Natural killer cell (primary cell): Measurements from ENCODE around the gene IFT122. TPM values are rescaled to one million over a fixed set of nuclear protein-coding genes. Genes with fewer than 3 reads are reported as not detected.
"Not testable (repeated sequence)": the region's sequence is repeated elsewhere in the genome, so short reads cannot be mapped to it uniquely, and the experiment has no call there.

Experiments
- ATAC-seq, 3 donors: fragments of 150-1000 bp in 2 of 3; fragments of 200-7000 bp in 1 of 3; cut with Tn5 transposase; 1 replicate in 1 of 3; 2 replicates in 2 of 3; pipeline ENCODE4 v1.10.0; 2021; ENCODE audit warnings: mild to moderate bottlenecking in 2 of 3, moderate library complexity in 2 of 3
- DNase-seq, 2 donors: peaks; one replicate each; pipeline versions ENCODE4 v3.0.0 to v3.0.0-alpha.2; 2013 to 2021; ENCODE audit warnings: mixed read lengths in 1 of 2
- H3K27ac ChIP-seq: one replicate; pipeline ENCODE4 v1.5.1; 2013; ENCODE audit warnings: mild to moderate bottlenecking, low read length
- H3K27me3 ChIP-seq: one replicate; pipeline ENCODE4 v1.6.1; 2013; ENCODE audit warnings: low read length; ENCODE audit not compliant: control insufficient read depth, insufficient read depth
- H3K36me3 ChIP-seq: one replicate; pipeline ENCODE4 v1.6.1; 2013; ENCODE audit warnings: low read length; ENCODE audit not compliant: control insufficient read depth, insufficient read depth
- H3K4me1 ChIP-seq: one replicate; pipeline ENCODE4 v1.6.1; 2013; ENCODE audit warnings: low read length; ENCODE audit not compliant: control insufficient read depth, insufficient read depth
- H3K4me3 ChIP-seq: one replicate; pipeline ENCODE4 v1.5.1; 2013; ENCODE audit warnings: low read length
- H3K9me3 ChIP-seq: one replicate; pipeline ENCODE4 v1.6.1; 2013; ENCODE audit warnings: low read length; ENCODE audit not compliant: control insufficient read depth, insufficient read depth
- H3K27ac Mint-ChIP-seq, 2 donors: one replicate each; pipeline ENCODE4 v1.8.0; 2022; ENCODE audit warnings: mild to moderate bottlenecking in 2 of 2, mixed read lengths in 2 of 2, moderate library complexity in 1 of 2
- H3K27me3 Mint-ChIP-seq, 2 donors: one replicate each; pipeline ENCODE4 v1.8.0; 2022; ENCODE audit warnings: low read depth in 2 of 2, mixed read lengths in 2 of 2
- H3K36me3 Mint-ChIP-seq: one replicate; pipeline ENCODE4 v1.8.0; 2022; ENCODE audit warnings: mixed read lengths
- H3K4me1 Mint-ChIP-seq, 2 donors: one replicate each; pipeline ENCODE4 v1.8.0; 2022; ENCODE audit warnings: mixed read lengths in 2 of 2
- H3K4me3 Mint-ChIP-seq: one replicate; pipeline ENCODE4 v1.8.0; 2022; ENCODE audit warnings: mild to moderate bottlenecking, moderate library complexity, mixed read lengths
- H3K9me3 Mint-ChIP-seq, 2 donors: one replicate each; pipeline ENCODE4 v1.8.0; 2022; ENCODE audit warnings: mixed read lengths in 2 of 2
- WGBS: methylation state at CpG from one replicate; pipeline ENCODE4 v1.1.7; 2013; ENCODE audit warnings: missing lambda C conversion rate; ENCODE audit not compliant: insufficient coverage; 5-methylcytosine and 5-hydroxymethylcytosine counted together
- intact Hi-C: fragments of 100-400 bp; cut with micrococcal nuclease; formaldehyde crosslinking; loops from one replicate; pipeline ENCODE4 v1.14.2; 2022
- total RNA-seq, 4 donors: library from RNA; stranded (reverse); fragments of 120-200 nt in 1 of 4; gene quantifications; one replicate each; pipeline versions ENCODE4 v1.2.3 to v1.2.4, GENCODE V29; 2013 to 2022
- TF ChIP-seq, protein P1 (sequence below): fragments of 200-600 bp; IDR thresholded peaks from one replicate; pipeline ENCODE4 v1.8.0; 2022; ENCODE audit warnings: antibody characterized with exemption

The IFT122 gene
- total RNA-seq, 3 donors from 2014 or later (not counting 1 experiment from before 2014, with no cell fraction given): 20.7 to 26.6 (median 23.9) TPM

DNA sequence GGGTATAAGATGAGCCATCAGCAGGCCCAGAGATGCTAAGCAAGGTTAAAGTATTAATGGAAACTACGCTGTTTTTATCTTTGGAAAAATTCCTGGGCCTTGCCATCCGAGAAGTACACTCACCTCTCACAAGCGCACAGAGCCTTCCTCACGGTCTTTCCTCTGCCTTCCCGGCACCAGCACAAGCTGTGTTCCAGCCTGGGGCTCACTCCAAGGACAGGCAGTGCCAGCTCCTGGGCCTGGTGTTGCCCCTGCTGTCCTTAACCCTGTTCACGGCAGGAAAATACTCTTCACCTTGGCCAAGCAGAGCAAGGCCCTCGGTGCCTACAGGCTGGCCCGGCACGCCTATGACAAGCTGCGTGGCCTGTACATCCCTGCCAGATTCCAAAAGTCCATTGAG is 74.1 kb downstream of the IFT122 start:
- no peaks in the 10 kb centered on the region for H3K27me3 ChIP-seq
- peaks cover 4% of the 10 kb centered on the region for H3K4me1 ChIP-seq
- WGBS: 93% methylated on average over 10 of the region's 10 CpGs
- H3K9me3 Mint-ChIP-seq: no peaks in the 10 kb centered on the region
- H3K36me3 Mint-ChIP-seq: no peaks in the 10 kb centered on the region
- no peak overlapping the region for H3K27ac Mint-ChIP-seq
- no peak overlapping the region for H3K4me3 ChIP-seq
- no peak for ATAC-seq
- no peak overlapping the region for H3K27ac ChIP-seq
- TF ChIP-seq, protein P1, sequence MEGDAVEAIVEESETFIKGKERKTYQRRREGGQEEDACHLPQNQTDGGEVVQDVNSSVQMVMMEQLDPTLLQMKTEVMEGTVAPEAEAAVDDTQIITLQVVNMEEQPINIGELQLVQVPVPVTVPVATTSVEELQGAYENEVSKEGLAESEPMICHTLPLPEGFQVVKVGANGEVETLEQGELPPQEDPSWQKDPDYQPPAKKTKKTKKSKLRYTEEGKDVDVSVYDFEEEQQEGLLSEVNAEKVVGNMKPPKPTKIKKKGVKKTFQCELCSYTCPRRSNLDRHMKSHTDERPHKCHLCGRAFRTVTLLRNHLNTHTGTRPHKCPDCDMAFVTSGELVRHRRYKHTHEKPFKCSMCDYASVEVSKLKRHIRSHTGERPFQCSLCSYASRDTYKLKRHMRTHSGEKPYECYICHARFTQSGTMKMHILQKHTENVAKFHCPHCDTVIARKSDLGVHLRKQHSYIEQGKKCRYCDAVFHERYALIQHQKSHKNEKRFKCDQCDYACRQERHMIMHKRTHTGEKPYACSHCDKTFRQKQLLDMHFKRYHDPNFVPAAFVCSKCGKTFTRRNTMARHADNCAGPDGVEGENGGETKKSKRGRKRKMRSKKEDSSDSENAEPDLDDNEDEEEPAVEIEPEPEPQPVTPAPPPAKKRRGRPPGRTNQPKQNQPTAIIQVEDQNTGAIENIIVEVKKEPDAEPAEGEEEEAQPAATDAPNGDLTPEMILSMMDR: no peak
- no peak overlapping the region for H3K4me3 Mint-ChIP-seq
- no peaks in the 10 kb centered on the region for H3K9me3 ChIP-seq
- DNase-seq: no peak
- H3K36me3 ChIP-seq: no peaks in the 10 kb centered on the region
- no peaks in the 10 kb centered on the region for H3K27me3 Mint-ChIP-seq
- H3K4me1 Mint-ChIP-seq: peaks cover 7 to 9% of the 10 kb centered on the region in 2 donors
- intact Hi-C loops: no loop called here

GRCh38 chr3:129514563-129514962 is 74.5 kb downstream of the IFT122 start:
- Histone ChIP-seq H3K9me3 (no peaks in the 10 kb centered on the region), H3K4me1 (peaks cover 4% of the 10 kb centered on the region), H3K36me3 (no peaks in the 10 kb centered on the region), H3K27me3 (no peaks in the 10 kb centered on the region), H3K4me3 (no peak overlapping the region), H3K27ac (no peak overlapping the region)
- no peak for DNase-seq
- H3K36me3 Mint-ChIP-seq: no peaks in the 10 kb centered on the region
- no peaks in the 10 kb centered on the region for H3K27me3 Mint-ChIP-seq
- intact Hi-C loops: no loop called here
- no peaks in the 10 kb centered on the region for H3K9me3 Mint-ChIP-seq
- H3K4me3 Mint-ChIP-seq: no peak overlapping the region
- no peak overlapping the region for H3K27ac Mint-ChIP-seq
- 93% methylated on average over 6 of the region's 6 CpGs for whole genome bisulfite sequencing
- ATAC-seq: no peak
- peaks cover 7 to 9% of the 10 kb centered on the region in 2 donors for H3K4me1 Mint-ChIP-seq
- TF ChIP-seq, protein P1: no peak

DNA sequence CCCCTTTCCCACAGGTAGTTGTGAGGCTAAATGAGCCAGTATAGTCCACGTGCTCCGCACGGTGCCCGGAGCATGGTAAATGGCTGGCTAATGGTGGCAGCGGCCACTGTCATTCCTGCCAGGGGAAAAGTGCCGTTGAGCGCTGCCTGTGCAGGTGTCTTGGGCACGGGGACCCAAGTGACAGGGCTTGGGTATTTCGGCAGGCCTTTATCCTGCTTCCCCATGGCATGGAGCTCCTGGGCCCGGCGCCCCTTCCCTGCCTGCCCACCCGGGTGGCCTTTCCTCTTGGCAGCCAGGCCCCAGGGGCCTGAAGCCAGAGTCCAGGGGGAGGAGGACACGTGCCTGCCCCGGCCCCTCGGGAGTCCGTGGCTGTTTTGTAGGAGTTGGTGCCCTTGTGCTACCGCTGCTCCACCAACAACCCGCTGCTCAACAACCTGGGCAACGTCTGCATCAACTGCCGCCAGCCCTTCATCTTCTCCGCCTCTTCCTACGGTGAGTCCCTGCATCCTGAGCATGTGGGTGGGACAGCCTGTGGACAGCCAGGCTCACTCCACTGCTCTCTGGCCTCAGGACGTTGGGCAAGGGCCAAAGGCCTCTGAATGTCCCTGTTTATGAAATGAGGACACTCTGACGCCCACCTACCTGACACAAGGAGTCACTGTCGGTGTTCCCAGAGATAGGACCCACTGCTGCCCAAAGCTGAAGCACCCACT is 75.2 kb downstream of the IFT122 start:
- ATAC-seq, H3K4me1 ChIP-seq, H3K27me3 Mint-ChIP-seq, intact Hi-C loops, H3K4me3 Mint-ChIP-seq, DNase-seq, H3K27me3 ChIP-seq, H3K9me3 Mint-ChIP-seq, H3K9me3 ChIP-seq, H3K4me1 Mint-ChIP-seq, H3K4me3 ChIP-seq, H3K27ac Mint-ChIP-seq, H3K36me3 ChIP-seq, H3K36me3 Mint-ChIP-seq, H3K27ac ChIP-seq: not testable (repeated sequence)
- WGBS: 98% methylated on average over 16 of the region's 25 CpGs

- H3K27me3 ChIP-seq, H3K36me3 ChIP-seq, DNase-seq, H3K27ac ChIP-seq, H3K4me1 Mint-ChIP-seq, H3K4me1 ChIP-seq, H3K4me3 ChIP-seq, H3K27ac Mint-ChIP-seq, H3K9me3 Mint-ChIP-seq, H3K36me3 Mint-ChIP-seq, H3K27me3 Mint-ChIP-seq, H3K9me3 ChIP-seq, intact Hi-C loops, H3K4me3 Mint-ChIP-seq, ATAC-seq: not testable (repeated sequence)
- 96% methylated on average over 7 of the region's 7 CpGs for WGBS
Observed at GRCh38 chr3:129515821-129516432, 75.9 kb downstream of the IFT122 start.
